Panc1 (cell line): Measurements from ENCODE around the gene CYCS. TPM values are rescaled to one million over a fixed set of nuclear protein-coding genes. Genes with fewer than 3 reads are reported as not detected.

Source experiments
- ATAC-seq: fragments of 200-7000 bp; cut with Tn5 transposase; 2 replicates; pipeline ENCODE4 v1.9.1; 2020; ENCODE audit warnings: mild to moderate bottlenecking, moderate library complexity
- BruUV-seq: library from RNA; stranded (reverse); fragments of 400-500 nt; replicated peaks from 2 replicates; lab custom pipeline; 2021; lab: Mats Ljungman, UMichigan
- CTCF ChIA-PET: fragments of 300-600 bp; sonication (Branson Sonifier 250); formaldehyde crosslinking; loops from one replicate; lab custom pipeline; 2022; ENCODE audit warnings: antibody characterized with exemption; lab: Charles Lee
- POLR2A ChIA-PET: fragments of 300-600 bp; sonication (Branson Sonifier 250); formaldehyde crosslinking; loops from one replicate; lab custom pipeline; 2022; ENCODE audit warnings: antibody characterized with exemption; lab: Charles Lee
- DNase-seq: peaks from one replicate; pipeline ENCODE4 v3.0.0-alpha.2; 2010; ENCODE audit warnings: low read depth, low spot score
- H3K27ac ChIP-seq: 2 replicates; pipeline ENCODE4 v1.5.1; 2011; ENCODE audit warnings: mild to moderate bottlenecking, low read length, inconsistent platforms
- H3K27me3 ChIP-seq: fragments of 200-500 bp; sonication (Bioruptor generic); 2 replicates; pipeline ENCODE4 v1.6.0; 2014; ENCODE audit warnings: low read length, inconsistent platforms; ENCODE audit not compliant: control insufficient read depth, insufficient read depth
- H3K36me3 ChIP-seq: fragments of 200-500 bp; sonication (Bioruptor generic); 2 replicates; pipeline ENCODE4 v1.5.1; 2014; ENCODE audit warnings: inconsistent platforms, mild to moderate bottlenecking, low read length, moderate library complexity; ENCODE audit not compliant: control insufficient read depth, insufficient read depth
- H3K4me1 ChIP-seq: 2 replicates; pipeline ENCODE4 v1.5.1; 2011; ENCODE audit warnings: inconsistent platforms, mild to moderate bottlenecking, low read length, moderate library complexity; ENCODE audit not compliant: control insufficient read depth, insufficient read depth
- H3K4me3 ChIP-seq, 2 experiments: 2 replicates each; pipeline ENCODE4 v1.5.1; 2011 to 2012; ENCODE audit warnings: low read depth in 2 of 2, low read length in 2 of 2, mild to moderate bottlenecking in 2 of 2, inconsistent platforms in 1 of 2, moderate library complexity in 1 of 2
- H3K9me3 ChIP-seq: fragments of 200-500 bp; sonication (Bioruptor generic); 2 replicates; pipeline ENCODE4 v1.5.1; 2014; ENCODE audit warnings: low read depth, mild to moderate bottlenecking, inconsistent platforms, low read length, moderate library complexity; ENCODE audit not compliant: control insufficient read depth, insufficient read depth
- CTCF ChIP-seq: fragments of 450-650 bp; IDR thresholded peaks from 2 replicates; pipeline ENCODE4 v1.5.1; 2017; ENCODE audit warnings: mild to moderate bottlenecking
- POLR2AphosphoS5 ChIP-seq: IDR thresholded peaks from 2 replicates; pipeline ENCODE4 v1.6.1; 2012; ENCODE audit warnings: mild to moderate bottlenecking, low read depth, low read length, moderate library complexity
- REST ChIP-seq, 2 experiments: IDR thresholded peaks; 2 replicates each; pipeline ENCODE4 v1.6.1; 2011 to 2012; ENCODE audit warnings: low read depth in 2 of 2, control low read depth in 1 of 2, low read length in 1 of 2, mild to moderate bottlenecking in 1 of 2, moderate library complexity in 1 of 2; ENCODE audit not compliant: insufficient read depth in 1 of 2
- SIN3A ChIP-seq: IDR thresholded peaks from 2 replicates; pipeline ENCODE4 v1.6.1; 2012; ENCODE audit warnings: low read depth, mild to moderate bottlenecking, low read length, moderate library complexity, borderline replicate concordance; ENCODE audit not compliant: insufficient read depth
- TCF7L2 ChIP-seq: IDR thresholded peaks from 2 replicates; pipeline ENCODE4 v1.6.1; 2011; ENCODE audit warnings: mild to moderate bottlenecking, low read depth, low read length, inconsistent platforms
- in situ Hi-C: cut with HindIII; loops from 2 replicates; pipeline ENCODE4 v1.10.0; 2016; ENCODE audit warnings: low sequenced_read_pairs, low pct_unique_long_range_greater_than_20kb
- intact Hi-C: fragments of 100-400 bp; cut with micrococcal nuclease; formaldehyde crosslinking; loops from one replicate; pipeline ENCODE4 v1.10.0; 2022; ENCODE audit not compliant: unreplicated experiment
- total RNA-seq: library from RNA; stranded (reverse); gene quantifications from one replicate; pipeline ENCODE4 v1.2.1, GENCODE V29; 2021; ENCODE audit not compliant: unreplicated experiment

Gene CYCS
- total RNA-seq, 1 experiment from 2014 or later = 245 TPM

- no peak for TF ChIP-seq POLR2AphosphoS5
- TF ChIP-seq REST (IDR thresholded peaks at IDR 0.05; ENCODE audit: insufficient read depth in 1 of 2, low read depth in 2 of 2, low read length in 1 of 2) = no peak
- no peak for TF ChIP-seq SIN3A
- no peak for TF ChIP-seq CTCF
- no peak for TF ChIP-seq TCF7L2
- POLR2A ChIA-PET = interaction anchor here (0.7 kb wide), 1 partner anchor 923 kb away, joined by 6 read pairs; no protein-coding TSS in a partner anchor
- no peak for DNase-seq
- no peak overlapping the region for H3K4me3 ChIP-seq
- in situ Hi-C loops (no loop called here), intact Hi-C loops (no loop called here)
- no peak overlapping the region for H3K27ac ChIP-seq
- no peaks in the 10 kb centered on the region for H3K36me3 ChIP-seq
- no peaks in the 10 kb centered on the region; the same call in 1 of the 2 replicates for H3K27me3 ChIP-seq
- CTCF ChIA-PET = no interaction called here
- H3K4me1 ChIP-seq = no peaks in the 10 kb centered on the region
- no TSS peak for BruUV-seq
- no peak for ATAC-seq
- no peaks in the 10 kb centered on the region for H3K9me3 ChIP-seq
Observed at GRCh38 chr7:25134358-25135010, 9.4 kb upstream of the CYCS start.

- no peaks in the 10 kb centered on the region for H3K4me1 ChIP-seq
- BruUV-seq = no TSS peak
- intact Hi-C loops (no loop called here), in situ Hi-C loops (no loop called here)
- DNase-seq = no peak
- no peak overlapping the region for H3K27ac ChIP-seq
- H3K36me3 ChIP-seq = no peaks in the 10 kb centered on the region
- TF ChIP-seq SIN3A = no peak
- TF ChIP-seq POLR2AphosphoS5 = no peak
- no peak for TF ChIP-seq TCF7L2
- TF ChIP-seq CTCF = no peak
- TF ChIP-seq REST (IDR thresholded peaks at IDR 0.05; ENCODE audit: insufficient read depth in 1 of 2, low read depth in 2 of 2, low read length in 1 of 2) = no peak
- no peaks in the 10 kb centered on the region for H3K9me3 ChIP-seq
- H3K4me3 ChIP-seq = no peak overlapping the region
- no peak for ATAC-seq
- ChIA-PET POLR2A (no interaction called here), CTCF (no interaction called here)
- peaks cover 3% of the 10 kb centered on the region; the same call in 1 of the 2 replicates for H3K27me3 ChIP-seq
Observed at GRCh38 chr7:25132430-25132829, 7.4 kb upstream of the CYCS start.
